AG04449 (cell line): ENCODE data around the gene SEMA4C.
"Not testable (repeated sequence)": the region's sequence is repeated elsewhere in the genome, so short reads cannot be mapped to it uniquely, and the experiment has no call there.

Source experiments
- CTCF ChIA-PET: fragments of 350-600 bp; formaldehyde crosslinking; extraction: SDS; loops from one replicate; lab custom pipeline; 2021; ENCODE audit warnings: antibody characterized with exemption; lab: Yijun Ruan, JAX
- POLR2A ChIA-PET: fragments of 400-600, 350-600 bp; formaldehyde crosslinking; extraction: SDS; loops from one replicate; lab custom pipeline; 2020; ENCODE audit warnings: antibody characterized with exemption, inconsistent platforms; lab: Yijun Ruan, JAX
- DNase-seq: peaks from one replicate; pipeline ENCODE4 v3.0.0-alpha.2; 2010; ENCODE audit warnings: low read depth, low spot score
- H3K4me3 ChIP-seq: 2 replicates; pipeline ENCODE4 v1.5.1; 2011; ENCODE audit warnings: low read depth, mild to moderate bottlenecking, control low read depth, low read length
- TF ChIP-seq, protein P1 (sequence below): IDR thresholded peaks from one replicate; pipeline ENCODE4 v1.5.1; 2011; ENCODE audit warnings: mild to moderate bottlenecking, moderate library complexity, low read length, control low read depth, inconsistent platforms; ENCODE audit not compliant: insufficient read depth; ENCODE audit errors: missing control alignments

The SEMA4C gene

DNA sequence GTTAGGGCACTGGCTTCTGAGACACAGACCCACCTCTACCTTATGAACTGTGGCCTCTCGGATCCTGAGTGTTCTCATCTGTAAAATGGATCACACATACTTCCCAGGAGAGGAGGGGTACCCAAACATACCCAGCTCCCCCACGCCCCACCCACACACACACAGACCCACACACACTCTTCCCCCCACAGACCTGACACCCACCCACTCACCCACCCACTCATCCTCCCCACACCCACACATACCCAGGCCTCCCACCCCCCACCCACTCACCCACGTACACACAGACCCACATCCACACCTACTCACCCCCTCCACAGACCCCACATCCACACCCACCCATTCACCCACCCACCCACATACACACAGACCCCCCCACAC is 24.3 kb upstream of the SEMA4C start:
- ChIA-PET CTCF (no interaction called here), POLR2A (no interaction called here)
- TF ChIP-seq, protein P1, sequence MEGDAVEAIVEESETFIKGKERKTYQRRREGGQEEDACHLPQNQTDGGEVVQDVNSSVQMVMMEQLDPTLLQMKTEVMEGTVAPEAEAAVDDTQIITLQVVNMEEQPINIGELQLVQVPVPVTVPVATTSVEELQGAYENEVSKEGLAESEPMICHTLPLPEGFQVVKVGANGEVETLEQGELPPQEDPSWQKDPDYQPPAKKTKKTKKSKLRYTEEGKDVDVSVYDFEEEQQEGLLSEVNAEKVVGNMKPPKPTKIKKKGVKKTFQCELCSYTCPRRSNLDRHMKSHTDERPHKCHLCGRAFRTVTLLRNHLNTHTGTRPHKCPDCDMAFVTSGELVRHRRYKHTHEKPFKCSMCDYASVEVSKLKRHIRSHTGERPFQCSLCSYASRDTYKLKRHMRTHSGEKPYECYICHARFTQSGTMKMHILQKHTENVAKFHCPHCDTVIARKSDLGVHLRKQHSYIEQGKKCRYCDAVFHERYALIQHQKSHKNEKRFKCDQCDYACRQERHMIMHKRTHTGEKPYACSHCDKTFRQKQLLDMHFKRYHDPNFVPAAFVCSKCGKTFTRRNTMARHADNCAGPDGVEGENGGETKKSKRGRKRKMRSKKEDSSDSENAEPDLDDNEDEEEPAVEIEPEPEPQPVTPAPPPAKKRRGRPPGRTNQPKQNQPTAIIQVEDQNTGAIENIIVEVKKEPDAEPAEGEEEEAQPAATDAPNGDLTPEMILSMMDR, result no peak
- H3K4me3 ChIP-seq, result no peak overlapping the region
- no peak for DNase-seq

DNA sequence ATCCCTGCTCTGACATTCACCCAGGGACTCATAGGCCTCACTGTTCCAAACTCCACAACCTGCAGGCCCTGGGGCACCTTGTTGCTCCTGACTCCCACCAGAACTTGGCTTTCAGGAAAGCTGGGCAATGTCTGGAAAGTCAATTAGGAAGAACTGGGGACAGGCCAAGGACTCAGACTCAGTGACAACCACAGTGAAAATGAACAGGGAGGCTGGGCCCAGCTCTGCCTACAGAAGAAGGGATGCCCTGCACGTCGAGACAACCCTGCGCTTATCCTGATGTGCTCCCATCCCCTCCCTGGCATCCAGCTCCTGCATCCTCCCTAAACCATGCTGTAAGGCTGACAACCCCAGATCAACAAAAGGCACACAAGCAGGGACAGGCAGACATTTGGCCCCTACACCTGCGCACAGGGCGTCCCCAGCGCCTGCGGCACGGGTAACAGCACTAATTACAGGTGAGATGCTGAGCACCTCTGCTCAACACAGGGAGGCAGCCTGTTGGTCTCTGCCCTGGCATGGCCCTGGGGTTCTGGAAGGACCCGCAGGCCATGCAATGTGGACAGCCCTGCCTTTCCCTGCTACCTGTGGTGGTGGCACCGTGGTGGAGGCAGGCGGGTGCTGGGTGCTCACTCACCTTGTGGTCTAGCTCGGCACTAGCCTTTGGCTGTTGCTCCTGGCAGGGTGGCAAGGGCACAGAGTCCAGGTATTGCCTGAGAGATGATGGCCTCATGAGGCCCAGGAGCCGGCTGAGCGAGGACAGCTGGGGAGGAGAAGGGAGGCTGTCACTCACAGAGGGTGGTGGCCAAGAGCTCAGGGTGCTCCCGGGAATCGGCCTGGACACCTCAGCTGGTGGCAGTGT is 23.6 kb upstream of the SEMA4C start:
- H3K4me3 ChIP-seq, result no peak overlapping the region
- no peak for DNase-seq
- ChIA-PET CTCF (no interaction called here), POLR2A (no interaction called here)
- TF ChIP-seq, protein P1, result no peak

DNA sequence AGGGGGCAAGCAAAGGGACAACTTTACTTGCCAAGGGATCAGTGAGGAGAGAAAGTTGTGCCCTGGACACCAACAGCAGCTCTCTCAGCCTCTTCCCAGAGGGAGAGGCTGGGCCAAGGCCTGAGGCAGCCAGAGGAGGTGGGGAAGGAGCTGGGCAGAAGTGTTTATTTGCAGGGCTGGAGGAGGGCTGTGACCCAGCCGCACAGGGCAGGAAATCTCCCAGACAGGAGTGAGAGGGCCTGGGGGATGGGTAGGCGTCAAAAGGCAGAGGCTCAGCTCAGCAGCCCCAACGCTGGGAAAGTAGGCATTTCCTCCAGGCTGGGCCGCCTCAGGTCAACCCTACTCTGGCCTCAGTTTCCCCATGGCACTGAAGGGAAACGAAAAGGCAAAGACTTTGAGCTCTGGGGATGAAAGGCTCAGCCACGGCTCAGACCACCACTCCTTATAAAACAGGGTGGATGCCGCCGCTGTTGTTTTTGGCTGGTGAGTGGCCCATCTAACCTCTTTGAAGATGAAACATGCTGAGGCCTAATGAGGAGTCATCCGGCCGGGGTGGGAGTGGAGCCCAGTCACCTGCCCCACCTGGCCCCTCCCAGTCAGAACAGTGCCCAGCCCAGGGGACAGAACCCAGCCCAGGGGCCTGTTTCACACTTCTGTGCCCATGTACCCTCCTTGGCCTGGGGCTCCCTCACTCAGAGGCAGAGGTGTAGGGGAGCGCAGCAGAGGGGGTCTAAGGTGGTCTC is 21.9 kb upstream of the SEMA4C start:
- TF ChIP-seq, protein P1, result no peak
- ChIA-PET CTCF (interaction anchor here (0.8 to 1.6 kb wide), 5 partner anchors 10 to 70 kb away, joined by 3 to 8 read pairs (median 3); no protein-coding TSS in a partner anchor), POLR2A (no interaction called here)
- H3K4me3 ChIP-seq, result no peak overlapping the region
- no peak for DNase-seq

DNA sequence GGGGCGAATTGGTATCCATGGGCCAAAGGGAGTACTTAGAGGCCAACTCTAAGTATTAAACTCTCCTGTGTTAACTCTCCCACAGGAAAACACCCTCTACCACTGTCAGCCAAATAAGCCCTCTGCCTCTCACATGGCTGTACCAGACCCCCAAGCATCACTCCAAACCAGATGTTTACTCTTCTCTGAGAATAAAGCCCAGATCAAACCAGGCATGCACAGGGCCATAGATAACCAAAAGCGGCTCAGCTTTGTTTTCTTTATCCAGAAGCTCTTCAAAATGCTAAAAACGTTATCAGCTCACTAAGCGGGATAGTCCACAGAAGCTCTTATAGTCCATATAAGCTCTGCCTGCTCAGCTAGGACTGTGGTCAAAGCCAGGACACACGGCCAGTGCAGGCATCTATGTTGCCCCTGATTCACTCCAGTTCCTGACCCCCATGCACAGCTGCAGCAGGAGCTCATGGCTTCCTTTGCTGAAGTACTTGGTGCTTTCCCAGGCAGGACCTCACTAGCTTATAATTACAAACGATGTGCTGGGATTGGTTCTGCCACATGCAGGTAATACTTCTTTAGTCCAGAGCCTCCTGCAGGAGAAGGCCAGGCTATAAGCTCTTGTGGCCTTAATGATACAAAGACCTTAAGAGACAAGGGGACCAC is 21.0 kb upstream of the SEMA4C start:
- CTCF ChIA-PET, result interaction anchor here (0.8 to 1.6 kb wide), 6 partner anchors 9 to 71 kb away, joined by 3 to 8 read pairs (median 3); no protein-coding TSS in a partner anchor

DNA sequence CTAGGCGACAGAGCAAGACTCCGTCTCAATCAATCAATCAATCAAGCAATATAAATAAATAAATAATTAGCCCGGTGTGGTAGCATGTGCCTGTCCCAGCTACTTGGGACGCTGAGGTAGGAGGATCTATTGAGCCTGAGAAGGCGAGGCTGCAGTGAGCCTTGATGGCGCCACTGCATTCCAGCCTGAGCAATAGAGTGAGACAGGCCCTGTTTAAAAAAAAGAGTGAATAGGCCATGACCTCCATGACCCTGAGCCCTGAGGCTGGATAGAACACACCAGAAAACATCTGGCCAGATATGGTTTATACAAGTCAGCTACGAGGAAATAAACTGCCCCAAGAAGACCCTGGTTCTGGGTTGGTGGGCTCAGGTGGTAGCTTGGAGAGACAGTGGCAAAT is 20.4 kb upstream of the SEMA4C start:
- DNase-seq, result no peak
- ChIA-PET POLR2A (no interaction called here), CTCF (interaction anchor here (1.1 to 2.1 kb wide), 4 partner anchors 22 to 71 kb away, joined by 3 to 8 read pairs (median 4); no protein-coding TSS in a partner anchor)

More for the DNA sequence above, 21.0 kb upstream of the SEMA4C start:
- no peak overlapping the region for H3K4me3 ChIP-seq
- TF ChIP-seq, protein P1, result no peak
- no peak for DNase-seq
- POLR2A ChIA-PET, result no interaction called here

DNA sequence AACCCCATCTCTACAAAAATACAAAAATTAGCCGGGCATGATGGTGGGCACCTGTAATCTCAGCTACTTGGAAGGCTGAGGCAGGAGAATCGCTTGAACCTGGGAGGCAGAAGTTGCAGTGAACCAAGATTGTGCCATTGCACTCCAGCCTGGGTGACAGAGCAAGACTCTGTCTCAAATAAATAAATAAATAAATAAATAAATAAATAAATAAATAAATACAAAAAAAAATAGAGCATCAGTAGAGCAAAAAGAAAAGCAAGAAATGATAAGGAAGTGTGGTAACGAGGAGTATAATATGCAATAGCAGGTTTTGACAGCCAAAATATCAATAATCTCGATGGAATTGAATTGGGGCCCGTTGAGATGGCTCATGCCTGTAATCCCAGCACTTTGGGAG is 19.6 kb upstream of the SEMA4C start:
- DNase-seq, POLR2A ChIA-PET, H3K4me3 ChIP-seq: not testable (repeated sequence)
- CTCF ChIA-PET, result interaction anchor here (2.1 kb wide), 1 partner anchor 21 kb away, joined by 4 read pairs; no protein-coding TSS in a partner anchor

More for the DNA sequence above, 20.4 kb upstream of the SEMA4C start:
- H3K4me3 ChIP-seq, result no peak overlapping the region
- TF ChIP-seq, protein P1, result no peak
